B cell (primary cell): Measurements from ENCODE around the gene SFT2D1.

ENCODE experiments used
- CTCF ChIP-seq: fragments of 200-600 bp; IDR thresholded peaks from one replicate; pipeline ENCODE4 v1.8.0; 2022; ENCODE audit warnings: antibody characterized with exemption, mild to moderate bottlenecking
- EZH2 ChIP-seq: IDR thresholded peaks from 2 replicates; pipeline ENCODE4 v1.6.1; 2012; ENCODE audit warnings: borderline replicate concordance, low read depth, mild to moderate bottlenecking, moderate library complexity, low read length; ENCODE audit not compliant: insufficient read depth, poor library complexity, severe bottlenecking

- no peak for TF ChIP-seq CTCF
- TF ChIP-seq EZH2: no peak
These were observed 48.4 kb downstream of the SFT2D1 start for GRCh38 chr6:166293731-166294584.
